Measurements from ENCODE around the gene EDN3. TPM values are rescaled to one million over a fixed set of nuclear protein-coding genes. Genes with fewer than 3 reads are reported as not detected.

The EDN3 gene
- total RNA-seq, 1 experiment from 2014 or later = not detected

GRCh38 chr20:59308493-59309201, 8.2 kb downstream of the EDN3 start:
- no peak for TF ChIP-seq TCF7L2 (IDR thresholded peaks at IDR 0.05; ENCODE audit: borderline replicate concordance, extremely low read depth, insufficient read depth, insufficient read length)
- no peak for TF ChIP-seq ZBTB33 (IDR thresholded peaks at IDR 0.05; ENCODE audit: extremely low read depth, insufficient replicate concordance, low read length)
- TF ChIP-seq POLR2A (IDR thresholded peaks at IDR 0.05; ENCODE audit: borderline replicate concordance, extremely low read depth, insufficient read depth, insufficient read length) = no peak
- TF ChIP-seq ZFX (IDR thresholded peaks at IDR 0.05) = no peak
- TF ChIP-seq CTCF (IDR thresholded peaks at IDR 0.05 in 2 of 3, conservative IDR thresholded peaks at IDR 0.05 in 1 of 3; ENCODE audit: borderline replicate concordance in 1 of 3, insufficient read depth in 1 of 3, low read depth in 2 of 3, low read length in 2 of 3) = no peak
- TF ChIP-seq YY1 (IDR thresholded peaks at IDR 0.05; ENCODE audit: extremely low read depth, insufficient replicate concordance, low read depth, low read length) = no peak
- no peak for TF ChIP-seq EGR1 (IDR thresholded peaks at IDR 0.05; ENCODE audit: low read depth)
- TF ChIP-seq POLR2AphosphoS5 (IDR thresholded peaks at IDR 0.05; ENCODE audit: low read depth, low read length) = no peak
- RAD21 ChIA-PET (ENCODE audit: low non-redundant PET in 1 of 2, low total read pairs in 2 of 2, uncharacterized antibody in 2 of 2, unreplicated experiment in 2 of 2) = no interaction called here
- CTCF ChIA-PET = no interaction called here
- Histone ChIP-seq H3K4me2 (ENCODE audit: low read length) (no peak overlapping the region), H3K9me2 (ENCODE audit: insufficient read depth) (no peaks in the 10 kb centered on the region), H4K20me1 (ENCODE audit: insufficient read depth) (no peaks in the 10 kb centered on the region), H3K4me1 (ENCODE audit: control insufficient read depth in 1 of 2, insufficient read depth in 2 of 2, low read length in 2 of 2) (no peaks in the 10 kb centered on the region), H3K79me2 (ENCODE audit: insufficient read depth, low read length) (no peaks in the 10 kb centered on the region), H3K9ac (ENCODE audit: low read length) (no peak overlapping the region), H3K9me3 (ENCODE audit: control insufficient read depth in 1 of 2, insufficient read depth in 1 of 2, low read depth in 1 of 2, low read length in 2 of 2) (no peaks in the 10 kb centered on the region), H3K4me3 (replicated peaks in 1 of 2; ENCODE audit: low read depth in 1 of 2, low read length in 2 of 2) (no peak overlapping the region), H3K36me3 (ENCODE audit: control insufficient read depth in 1 of 2, insufficient read depth in 2 of 2, low read length in 2 of 2) (no peaks in the 10 kb centered on the region), H3K27me3 (ENCODE audit: insufficient read depth, low read length) (peaks cover 30% of the 10 kb centered on the region), H2AFZ (ENCODE audit: low read depth, low read length, poor library complexity, severe bottlenecking) (no peak overlapping the region), H3K27ac (ENCODE audit: low read depth, low read length) (no peak overlapping the region)
- POLR2A ChIA-PET = no interaction called here
- no peak for ATAC-seq
- BruUV-seq (replicated peaks) = no TSS peak
- DNase-seq (ENCODE audit: low read depth, low spot score) = no peak
- intact Hi-C loops (cut with micrococcal nuclease) = no loop called here

All from HCT116 (cell line).